Liver (tissue), 4 donors: ENCODE data around the gene USP17L13. TPM values are rescaled to one million over a fixed set of nuclear protein-coding genes. Genes with fewer than 3 reads are reported as not detected.

Source experiments
- polyA plus RNA-seq, 2 donors: library from polyadenylated mRNA; stranded (reverse) in 1 of 2; unstranded in 1 of 2; fragments of 200-250 nt in 1 of 2; fragments of >200 nt in 1 of 2; fragmentation: Nextera tagmentation in 1 of 2; extraction: Ambion mirVana in 1 of 2; gene quantifications; one replicate each; pipeline versions ENCODE4 v1.2.1 to v1.2.3, GENCODE V29; 2013 to 2015
- total RNA-seq, 2 donors: library from RNA; depleted of rRNA; stranded (reverse); fragments of >200 nt; gene quantifications; one replicate each; pipeline ENCODE4 v1.2.3, GENCODE V29; 2014
- donor health status: healthy.
- donor health status: healthy.
- donor health status: healthy.

USP17L13 gene
- total and polyA plus RNA-seq, 4 donors: not detected

Other genes with a start within 250 kb of the USP17L13 start
- not detected for gene FAM90A26, start 54.5 kb upstream of the USP17L13 start, total RNA-seq
- not detected for gene FAM90A26, start 54.5 kb upstream of the USP17L13 start, polyA plus RNA-seq
- gene USP17L10, start 14.2 kb upstream of the USP17L13 start, total RNA-seq: not detected
- gene USP17L10, start 14.2 kb upstream of the USP17L13 start, polyA plus RNA-seq: not detected
- not detected for gene USP17L11, start 9.5 kb upstream of the USP17L13 start, total RNA-seq
- not detected for gene USP17L11, start 9.5 kb upstream of the USP17L13 start, polyA plus RNA-seq
- gene USP17L12, start 4.7 kb upstream of the USP17L13 start, total RNA-seq: not detected
- not detected for gene USP17L12, start 4.7 kb upstream of the USP17L13 start, polyA plus RNA-seq
- not detected for gene USP17L15, start 9.5 kb downstream of the USP17L13 start, total RNA-seq
- not detected for gene USP17L15, start 9.5 kb downstream of the USP17L13 start, polyA plus RNA-seq
- gene USP17L17, start 19.0 kb downstream of the USP17L13 start, total RNA-seq: not detected
- gene USP17L17, start 19.0 kb downstream of the USP17L13 start, polyA plus RNA-seq: not detected
- not detected for gene USP17L18, start 23.7 kb downstream of the USP17L13 start, total RNA-seq
- gene USP17L18, start 23.7 kb downstream of the USP17L13 start, polyA plus RNA-seq: not detected
- gene USP17L19, start 28.5 kb downstream of the USP17L13 start, total RNA-seq: not detected
- gene USP17L19, start 28.5 kb downstream of the USP17L13 start, polyA plus RNA-seq: not detected
- not detected for gene USP17L20, start 33.2 kb downstream of the USP17L13 start, total RNA-seq
- not detected for gene USP17L20, start 33.2 kb downstream of the USP17L13 start, polyA plus RNA-seq
- not detected for gene USP17L21, start 38.0 kb downstream of the USP17L13 start, total RNA-seq
- not detected for gene USP17L21, start 38.0 kb downstream of the USP17L13 start, polyA plus RNA-seq
- not detected for gene USP17L22, start 42.7 kb downstream of the USP17L13 start, total RNA-seq
- not detected for gene USP17L22, start 42.7 kb downstream of the USP17L13 start, polyA plus RNA-seq
- not detected for gene USP17L24, start 100.3 kb downstream of the USP17L13 start, total RNA-seq
- gene USP17L24, start 100.3 kb downstream of the USP17L13 start, polyA plus RNA-seq: not detected
- not detected for gene USP17L25, start 105.0 kb downstream of the USP17L13 start, total RNA-seq
- gene USP17L25, start 105.0 kb downstream of the USP17L13 start, polyA plus RNA-seq: not detected
- gene USP17L26, start 109.8 kb downstream of the USP17L13 start, total RNA-seq: not detected
- not detected for gene USP17L26, start 109.8 kb downstream of the USP17L13 start, polyA plus RNA-seq
- not detected for gene USP17L5, start 114.5 kb downstream of the USP17L13 start, total RNA-seq
- gene USP17L5, start 114.5 kb downstream of the USP17L13 start, polyA plus RNA-seq: not detected
- not detected for gene USP17L27, start 119.3 kb downstream of the USP17L13 start, total RNA-seq
- gene USP17L27, start 119.3 kb downstream of the USP17L13 start, polyA plus RNA-seq: not detected
- gene USP17L28, start 124.0 kb downstream of the USP17L13 start, total RNA-seq: not detected
- not detected for gene USP17L28, start 124.0 kb downstream of the USP17L13 start, polyA plus RNA-seq
- gene USP17L29, start 128.7 kb downstream of the USP17L13 start, total RNA-seq: not detected
- gene USP17L29, start 128.7 kb downstream of the USP17L13 start, polyA plus RNA-seq: not detected
- gene USP17L30, start 138.2 kb downstream of the USP17L13 start, total RNA-seq: not detected
- gene USP17L30, start 138.2 kb downstream of the USP17L13 start, polyA plus RNA-seq: not detected
- not detected for gene DEFB131A, start 219.5 kb downstream of the USP17L13 start, total RNA-seq
- not detected for gene DEFB131A, start 219.5 kb downstream of the USP17L13 start, polyA plus RNA-seq